ENCODE measurements around the gene ZNF45.
"Not testable (repeated sequence)": the region's sequence is repeated elsewhere in the genome, so short reads cannot be mapped to it uniquely, and the experiment has no call there.

GRCh38 chr19:43947412-43947811 lies 12.3 kb upstream of the ZNF45 start:
- TF ChIP-seq CTCF, POLR2A (IDR thresholded peaks at IDR 0.05): not testable (repeated sequence)
